H1 (cell line): ENCODE data around the gene PLSCR1. TPM values are rescaled to one million over a fixed set of nuclear protein-coding genes. Genes with fewer than 3 reads are reported as not detected.

Experiments
- CTCF ChIA-PET: fragments of 300-600 bp; sonication (Branson Sonifier 250); formaldehyde crosslinking; loops from one replicate; lab custom pipeline; 2021; ENCODE audit not compliant: partially characterized antibody; lab: Charles Lee
- POLR2A ChIA-PET: fragments of 300-600 bp; sonication (Branson Sonifier 250); formaldehyde crosslinking; loops from one replicate; lab custom pipeline; 2021; ENCODE audit warnings: inconsistent platforms; ENCODE audit not compliant: partially characterized antibody; lab: Charles Lee
- DNase-seq, 2 experiments: peaks; one replicate each; pipeline versions ENCODE4 v3.0.0 to v3.0.0-alpha.2; 2010 to 2022; ENCODE audit warnings: low spot score in 2 of 2, low read depth in 1 of 2, mixed read lengths in 1 of 2
- FAIRE-seq: peaks from 2 replicates; lab custom pipeline; 2011; peaks lifted over from hg19 to GRCh38; lab: Jason Lieb, UNC
- H2AFZ ChIP-seq: 2 replicates; pipeline ENCODE4 v1.8.1; 2012; ENCODE audit warnings: low read length, inconsistent platforms
- H2AK5ac ChIP-seq: 2 replicates; pipeline ENCODE4 v1.6.1; 2013; ENCODE audit warnings: low read depth, low read length
- H2BK120ac ChIP-seq: replicated peaks from 2 replicates; pipeline ENCODE3; 2013; ENCODE audit warnings: low read depth, low read length, inconsistent platforms
- H2BK12ac ChIP-seq: 2 replicates; pipeline ENCODE4 v1.6.1; 2013; ENCODE audit warnings: low read depth, low read length
- H2BK15ac ChIP-seq: 2 replicates; pipeline ENCODE4 v1.6.1; 2013; ENCODE audit warnings: low read length
- H2BK20ac ChIP-seq: 2 replicates; pipeline ENCODE4 v1.6.1; 2013; ENCODE audit warnings: low read length
- H2BK5ac ChIP-seq: 2 replicates; pipeline ENCODE4 v1.6.1; 2013; ENCODE audit warnings: low read depth, low read length
- H3K14ac ChIP-seq: 2 replicates; pipeline ENCODE4 v1.6.1; 2013; ENCODE audit warnings: inconsistent platforms; ENCODE audit not compliant: insufficient read length
- H3K18ac ChIP-seq: 2 replicates; pipeline ENCODE4 v1.6.1; 2013; ENCODE audit warnings: low read length; ENCODE audit errors: extremely low read depth
- H3K23ac ChIP-seq: 2 replicates; pipeline ENCODE4 v1.6.1; 2013; ENCODE audit warnings: inconsistent platforms; ENCODE audit not compliant: insufficient read length
- H3K23me2 ChIP-seq: 2 replicates; pipeline ENCODE4 v1.6.1; 2013; ENCODE audit warnings: low read depth, low read length
- H3K27ac ChIP-seq: 2 replicates; pipeline ENCODE4 v1.6.1; 2011; ENCODE audit warnings: low read depth, low read length, inconsistent platforms
- H3K27me3 ChIP-seq, 4 experiments: replicated peaks in 1 of 4; 1 replicate in 1 of 4; 2 replicates in 3 of 4; pipeline versions ENCODE4 v1.6.1 to v1.8.1; 2011 to 2013; ENCODE audit warnings: low read length in 3 of 4, mild to moderate bottlenecking in 3 of 4, inconsistent platforms in 2 of 4, mixed read lengths in 2 of 4, moderate library complexity in 1 of 4; ENCODE audit not compliant: control insufficient read depth in 3 of 4, insufficient read depth in 3 of 4; ENCODE audit errors: extremely low read depth in 1 of 4
- H3K36me3 ChIP-seq, 4 experiments: 2 replicates each; pipeline versions ENCODE4 v1.6.1 to v1.8.1; 2011 to 2013; ENCODE audit warnings: mild to moderate bottlenecking in 4 of 4, low read length in 3 of 4, moderate library complexity in 2 of 4, control low read depth in 1 of 4, inconsistent platforms in 1 of 4; ENCODE audit not compliant: insufficient read depth in 4 of 4, control insufficient read depth in 2 of 4
- H3K4ac ChIP-seq: replicated peaks from 2 replicates; pipeline ENCODE3; 2013; ENCODE audit warnings: low read length, low read depth, mixed read lengths, inconsistent platforms; ENCODE audit not compliant: insufficient read length
- H3K4me1 ChIP-seq, 4 experiments: replicated peaks in 1 of 4; 1 replicate in 1 of 4; 2 replicates in 3 of 4; pipeline versions ENCODE4 v1.6.1 to v1.8.1; 2011 to 2013; ENCODE audit warnings: low read length in 3 of 4, inconsistent platforms in 2 of 4, mixed read lengths in 1 of 4; ENCODE audit not compliant: insufficient read depth in 4 of 4, control insufficient read depth in 3 of 4
- H3K4me2 ChIP-seq, 2 experiments: 2 replicates each; pipeline versions ENCODE4 v1.6.1 to v1.8.1; 2011 to 2013; ENCODE audit warnings: low read depth in 2 of 2, low read length in 2 of 2, control low read depth in 1 of 2, inconsistent platforms in 1 of 2, mild to moderate bottlenecking in 1 of 2; ENCODE audit not compliant: insufficient read depth in 1 of 2
- H3K4me3 ChIP-seq, 4 experiments: fragments of 200-600, 300-600 bp in 1 of 4; sonication (generic), shearing (Covaris generic), sonication (Bioruptor Twin) in 1 of 4; 2 replicates each; pipeline versions ENCODE4 v1.5.1 to v1.8.1; 2011 to 2016; ENCODE audit warnings: low read length in 4 of 4, low read depth in 3 of 4, control low read depth in 2 of 4, inconsistent platforms in 2 of 4, mild to moderate bottlenecking in 2 of 4, mixed read lengths in 1 of 4, moderate library complexity in 1 of 4; ENCODE audit not compliant: insufficient read depth in 2 of 4; ENCODE audit errors: extremely low read depth in 1 of 4
- H3K56ac ChIP-seq: replicated peaks from 2 replicates; pipeline ENCODE3; 2013; ENCODE audit warnings: low read depth, mild to moderate bottlenecking, mixed read lengths, low read length, inconsistent platforms; ENCODE audit not compliant: insufficient read length
- H3K79me1 ChIP-seq: 2 replicates; pipeline ENCODE4 v1.6.1; 2013; ENCODE audit warnings: low read depth, low read length, control low read depth
- H3K79me2 ChIP-seq, 2 experiments: 2 replicates each; pipeline versions ENCODE4 v1.6.1 to v1.8.1; 2012 to 2013; ENCODE audit warnings: low read length in 2 of 2, mild to moderate bottlenecking in 2 of 2, inconsistent platforms in 1 of 2; ENCODE audit not compliant: insufficient read depth in 2 of 2, control insufficient read depth in 1 of 2
- H3K9ac ChIP-seq, 4 experiments: replicated peaks in 1 of 4; 1 replicate in 1 of 4; 2 replicates in 3 of 4; pipeline versions ENCODE4 v1.6.1 to v1.8.1; 2011 to 2013; ENCODE audit warnings: low read depth in 3 of 4, low read length in 3 of 4, control low read depth in 2 of 4, mild to moderate bottlenecking in 2 of 4, moderate library complexity in 2 of 4, inconsistent platforms in 1 of 4; ENCODE audit errors: extremely low read depth in 1 of 4
- H3K9me3 ChIP-seq, 2 experiments: 2 replicates each; pipeline versions ENCODE4 v1.6.1 to v1.8.1; 2012 to 2013; ENCODE audit warnings: mild to moderate bottlenecking in 2 of 2, moderate library complexity in 2 of 2, control low read depth in 1 of 2, inconsistent platforms in 1 of 2, low read depth in 1 of 2, low read length in 1 of 2, mixed read lengths in 1 of 2; ENCODE audit not compliant: insufficient read depth in 2 of 2
- H4K20me1 ChIP-seq, 2 experiments: replicated peaks in 1 of 2; 2 replicates each; pipeline versions ENCODE3 to v1.8.1; 2011 to 2013; ENCODE audit warnings: inconsistent platforms in 2 of 2, low read length in 2 of 2, mild to moderate bottlenecking in 1 of 2; ENCODE audit not compliant: insufficient read depth in 2 of 2, control insufficient read depth in 1 of 2
- H4K5ac ChIP-seq: 2 replicates; pipeline ENCODE4 v1.6.1; 2013; ENCODE audit warnings: low read length, low read depth, mixed read lengths, inconsistent platforms; ENCODE audit not compliant: insufficient read length
- H4K8ac ChIP-seq: 2 replicates; pipeline ENCODE4 v1.8.0; 2013; ENCODE audit warnings: mild to moderate bottlenecking, moderate library complexity, low read length, inconsistent platforms; ENCODE audit not compliant: insufficient read depth; ENCODE audit errors: extremely low read depth
- H4K91ac ChIP-seq: replicated peaks from 2 replicates; pipeline ENCODE3; 2013; ENCODE audit warnings: low read length, mixed read lengths, inconsistent platforms; ENCODE audit not compliant: insufficient read length
- SRF ChIP-seq: IDR thresholded peaks from 2 replicates; pipeline ENCODE4 v1.6.1; 2011; ENCODE audit warnings: mild to moderate bottlenecking, low read depth, low read length, moderate library complexity
- ZNF274 ChIP-seq: IDR thresholded peaks from 2 replicates; pipeline ENCODE4 v1.7.0; 2012; ENCODE audit warnings: low read length, borderline replicate concordance; ENCODE audit errors: extremely low read depth
- WGBS, 2 experiments: shearing (Covaris generic) in 1 of 2; methylation state at CpG; one replicate each; pipeline versions ENCODE4 v1.1.6 to v1.1.7; 2013 to 2015; ENCODE audit warnings: low lambda C conversion rate in 2 of 2, mixed read lengths in 2 of 2, inconsistent platforms in 1 of 2, low coverage in 1 of 2, missing lambda C conversion rate in 1 of 2; ENCODE audit not compliant: insufficient replicate concordance in 2 of 2, insufficient coverage in 1 of 2, insufficient read length in 1 of 2; ENCODE audit errors: extremely low coverage in 1 of 2, missing lambda C conversion rate in 1 of 2; 5-methylcytosine and 5-hydroxymethylcytosine counted together
- polyA plus RNA-seq, 7 experiments: library from polyadenylated mRNA; depleted of rRNA in 3 of 7; stranded (reverse) in 5 of 7; unstranded in 2 of 7; fragments of >200 nt in 5 of 7; fragments of 200-250 nt in 2 of 7; gene quantifications; 1 replicate in 5 of 7; 2 replicates in 1 of 7; 4 replicates in 1 of 7; pipeline versions ENCODE4 v1.2.1 to v1.2.3, GENCODE V29; 2011 to 2013; ENCODE audit warnings: missing spikeins in 2 of 7, mixed read lengths in 2 of 7
- total RNA-seq: library from RNA; stranded (reverse); fragmentation: NEBNext Ultra II Directional; extraction: Animal tissue kit (Norgen Biotek cat#: 25700); gene quantifications from 2 replicates; pipeline ENCODE4 v1.2.1, GENCODE V29; 2021

The PLSCR1 gene
- total and polyA plus RNA-seq, 2 of the 8 experiments (the other 6 are each of a cell fraction or from before 2014, with no cell fraction given), result 32.2 to 48.5 TPM

GRCh38 chr3:146511402-146512134 lies 32.8 kb downstream of the PLSCR1 start:
- Histone ChIP-seq H2BK120ac (no peak overlapping the region), H3K4ac (no peak overlapping the region), H3K27me3 (no peaks in the 10 kb centered on the region), H3K14ac (no peak overlapping the region), H3K9me3 (no peaks in the 10 kb centered on the region), H3K79me1 (no peaks in the 10 kb centered on the region), H2BK15ac (no peak overlapping the region), H3K36me3 (peaks cover 0 to 4% (median 0%) of the 10 kb centered on the region in 4 experiments; a peak in 3 of 8 replicates), H3K4me3 (no peak overlapping the region), H2AFZ (no peak overlapping the region), H4K20me1 (no peaks in the 10 kb centered on the region), H2BK12ac (no peak overlapping the region), H3K27ac (no peak overlapping the region), H2AK5ac (no peak overlapping the region), H3K23me2 (no peaks in the 10 kb centered on the region; the same call in 1 of the 2 replicates), H3K23ac (no peak overlapping the region), H4K8ac (no peak overlapping the region), H2BK20ac (no peak overlapping the region), H3K56ac (no peak overlapping the region), H3K9ac (no peak overlapping the region), H3K4me2 (no peak overlapping the region), H3K4me1 (peaks cover 0 to 9% (median 2%) of the 10 kb centered on the region in 4 experiments; a peak in 3 of 7 replicates), H4K91ac (no peak overlapping the region), H4K5ac (no peak overlapping the region), H3K79me2 (no peaks in the 10 kb centered on the region), H3K18ac (no peak overlapping the region), H2BK5ac (no peak overlapping the region)
- POLR2A ChIA-PET, result interaction anchor here (0.7 kb wide), 1 partner anchor 21 kb away, joined by 4 read pairs; no protein-coding TSS in a partner anchor
- TF ChIP-seq ZNF274 (no peak), SRF (no peak)
- WGBS, 2 experiments, result 93% methylated on average over 3 of the region's 3 CpGs; no CpG with 5 or more reads in 1 of the 2 experiments
- CTCF ChIA-PET, result no interaction called here
- FAIRE-seq, result no peak
- DNase-seq, result no peak
